Sigmoid colon (tissue), 4 donors: Measurements from ENCODE around the gene ANKRD45.

Source experiments
- CTCF ChIP-seq, 4 experiments: fragments of 450-650 bp in 3 of 4; fragments of 200-600 bp in 1 of 4; IDR thresholded peaks; one replicate each; pipeline ENCODE4 v1.5.1; 2016 to 2019; ENCODE audit warnings: antibody characterized with exemption in 4 of 4, mild to moderate bottlenecking in 3 of 4, moderate library complexity in 2 of 4
- EP300 ChIP-seq, 4 donors: sonication (generic); formaldehyde crosslinking; IDR thresholded peaks; one replicate each; pipeline ENCODE4 v1.6.1; 2017; ENCODE audit warnings: antibody characterized with exemption in 4 of 4
- POLR2A ChIP-seq, 2 donors: fragments of 450-650 bp; IDR thresholded peaks; one replicate each; pipeline ENCODE4 v1.6.1; 2016; ENCODE audit warnings: antibody characterized with exemption in 2 of 2, mild to moderate bottlenecking in 2 of 2, moderate library complexity in 2 of 2
- POLR2AphosphoS5 ChIP-seq, 4 donors: sonication (generic); formaldehyde crosslinking; IDR thresholded peaks; one replicate each; pipeline ENCODE4 v1.6.1; 2017; ENCODE audit warnings: antibody characterized with exemption in 4 of 4

DNA sequence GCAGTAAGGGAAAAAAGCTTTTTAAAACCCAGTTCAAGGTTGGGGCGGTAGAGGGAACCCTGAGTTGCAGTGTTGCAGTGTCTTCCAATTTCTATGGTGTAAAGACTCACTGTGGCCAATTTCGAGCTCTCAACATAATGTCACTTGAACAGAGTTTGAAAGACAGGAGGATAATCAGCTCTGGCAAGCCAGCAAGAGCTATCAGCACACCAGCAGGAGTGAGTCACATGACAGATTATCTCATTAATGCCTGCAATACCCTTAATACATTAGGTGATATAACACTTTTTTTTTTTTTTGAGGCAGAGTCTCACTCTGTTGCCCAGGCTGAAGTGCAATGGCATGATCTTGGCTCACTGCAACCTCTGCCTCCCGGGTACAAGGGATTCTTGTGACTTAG is 89.6 kb downstream of the ANKRD45 start:
- TF ChIP-seq POLR2AphosphoS5 (IDR thresholded peaks at IDR 0.05) (no peak), CTCF (IDR thresholded peaks at IDR 0.05) (no peak), POLR2A (IDR thresholded peaks at IDR 0.05) (no peak), EP300 (IDR thresholded peaks at IDR 0.05) (no peak)
